NT2/D1 (cell line): ENCODE data around the gene DCAF12L2.
"Not testable (repeated sequence)": the region's sequence is repeated elsewhere in the genome, so short reads cannot be mapped to it uniquely, and the experiment has no call there.

ENCODE experiments used
- DNase-seq: peaks from one replicate; pipeline ENCODE4 v3.0.0-alpha.2; 2011; ENCODE audit warnings: low read depth, low spot score
- H3K27me3 ChIP-seq: 2 replicates; pipeline ENCODE4 v1.6.0; 2011; ENCODE audit warnings: mild to moderate bottlenecking; ENCODE audit not compliant: insufficient read length, insufficient read depth
- H3K36me3 ChIP-seq: 2 replicates; pipeline ENCODE4 v1.6.1; 2011; ENCODE audit warnings: mild to moderate bottlenecking, low read length, mixed read lengths; ENCODE audit not compliant: insufficient read depth, insufficient read length
- H3K4me1 ChIP-seq: 2 replicates; pipeline ENCODE4 v1.5.1; 2011; ENCODE audit not compliant: insufficient read depth, insufficient read length
- H3K4me3 ChIP-seq: 2 replicates; pipeline ENCODE4 v1.5.1; 2011; ENCODE audit warnings: low read depth; ENCODE audit not compliant: insufficient read length
- H3K9ac ChIP-seq: 2 replicates; pipeline ENCODE4 v1.6.0; 2011; ENCODE audit warnings: low read depth; ENCODE audit not compliant: insufficient read length
- H3K9me3 ChIP-seq: 2 replicates; pipeline ENCODE4 v1.5.1; 2011; ENCODE audit warnings: mild to moderate bottlenecking, low read length; ENCODE audit not compliant: insufficient read depth
- SUZ12 ChIP-seq: IDR thresholded peaks from 2 replicates; pipeline ENCODE4 v1.6.1; 2011; ENCODE audit not compliant: insufficient read length, insufficient read depth; ENCODE audit errors: extremely low read depth
- YY1 ChIP-seq: IDR thresholded peaks from 2 replicates; pipeline ENCODE4 v1.6.1; 2011; ENCODE audit not compliant: insufficient read length, insufficient read depth
- ZNF274 ChIP-seq: IDR thresholded peaks from 2 replicates; pipeline ENCODE4 v1.6.1; 2011; ENCODE audit warnings: mild to moderate bottlenecking, low read depth, low read length

The DCAF12L2 gene

GRCh38 chrX:126165721-126166461, at the start of gene DCAF12L2:
DCAF12L2 (minus strand) TSS chrX:126166289; CDS start chrX:126165924, 365 bp downstream.
- Histone ChIP-seq H3K9me3 (no peaks in the 10 kb centered on the region), H3K4me3 (peak within 1 kb of the TSS; percentile 32), H3K9ac (peak within 1 kb of the TSS; percentile 50), H3K4me1 (no peaks in the 10 kb centered on the region), H3K27me3 (no peaks in the 10 kb centered on the region), H3K36me3 (no peaks in the 10 kb centered on the region)
- TF ChIP-seq YY1 (no peak), SUZ12 (no peak), ZNF274 (no peak)
- no peak for DNase-seq

DNA sequence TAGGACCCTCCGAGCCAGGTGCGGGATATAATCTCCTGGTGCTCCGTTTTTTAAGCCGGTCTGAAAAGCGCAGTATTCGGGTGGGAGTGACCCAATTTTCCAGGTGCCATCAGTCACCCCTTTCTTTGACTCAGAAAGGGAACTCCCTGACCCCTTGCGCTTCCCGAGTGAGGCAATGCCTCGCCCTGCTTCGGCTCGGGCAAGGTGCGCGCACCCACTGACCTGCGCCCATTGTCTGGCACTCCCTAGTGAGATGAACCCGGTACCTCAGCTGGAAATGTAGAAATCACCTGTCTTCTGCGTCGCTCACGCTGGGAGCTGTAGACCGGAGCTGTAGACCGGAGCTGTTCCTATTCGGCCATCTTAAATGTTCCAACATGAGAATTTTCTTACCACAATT, 24.8 kb upstream of the DCAF12L2 start:
- not testable (repeated sequence) for H3K27me3 ChIP-seq, H3K9me3 ChIP-seq, H3K36me3 ChIP-seq, DNase-seq, H3K4me3 ChIP-seq, H3K9ac ChIP-seq, H3K4me1 ChIP-seq

DNA sequence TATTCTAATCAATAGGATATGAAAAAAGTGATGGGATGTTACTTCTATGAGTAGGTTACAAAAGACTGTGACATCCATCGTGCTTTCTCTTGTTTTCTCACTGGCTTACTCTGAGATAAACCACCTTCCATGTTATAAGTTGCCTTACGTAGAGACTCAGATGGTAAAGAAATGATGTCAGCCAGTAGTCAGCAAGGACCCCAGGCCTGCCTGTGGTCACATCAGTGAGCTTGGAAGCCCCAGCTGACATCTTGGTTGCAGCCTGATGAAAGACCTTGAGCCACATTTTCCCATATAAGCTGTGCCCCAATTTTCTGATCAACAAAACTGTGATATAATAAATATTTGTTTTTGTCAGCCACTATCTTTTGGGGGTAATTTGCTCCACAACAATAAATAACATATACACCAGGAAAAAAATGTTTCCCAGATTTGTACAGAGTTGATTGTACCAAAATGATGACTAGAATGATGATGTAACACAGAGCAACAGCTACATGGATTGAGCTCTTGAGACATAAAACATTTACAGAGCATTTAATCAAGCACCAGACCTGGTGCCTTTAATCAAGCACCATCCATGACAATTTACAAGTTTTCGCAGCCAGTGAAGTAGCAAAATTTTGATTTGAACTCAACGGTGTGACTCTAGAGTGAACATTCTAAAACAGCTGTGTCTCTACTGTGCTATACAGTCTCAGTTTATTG, 11.2 kb upstream of the DCAF12L2 start:
- TF ChIP-seq ZNF274: no peak
- no peak for TF ChIP-seq YY1
- no peak for TF ChIP-seq SUZ12
- Histone ChIP-seq H3K9me3 (no peaks in the 10 kb centered on the region), H3K4me1 (no peaks in the 10 kb centered on the region), H3K4me3 (no peak overlapping the region), H3K27me3 (no peaks in the 10 kb centered on the region), H3K9ac (no peak overlapping the region), H3K36me3 (no peaks in the 10 kb centered on the region)
- no peak for DNase-seq

- no peaks in the 10 kb centered on the region for H3K27me3 ChIP-seq
- TF ChIP-seq YY1: no peak
- no peak overlapping the region for H3K9ac ChIP-seq
- H3K4me3 ChIP-seq: no peak overlapping the region
- no peak for DNase-seq
- H3K9me3 ChIP-seq: no peaks in the 10 kb centered on the region
- no peaks in the 10 kb centered on the region for H3K36me3 ChIP-seq
- no peaks in the 10 kb centered on the region for H3K4me1 ChIP-seq
Measured at GRCh38 chrX:126170720-126171119, 4.6 kb upstream of the DCAF12L2 start.

DNA sequence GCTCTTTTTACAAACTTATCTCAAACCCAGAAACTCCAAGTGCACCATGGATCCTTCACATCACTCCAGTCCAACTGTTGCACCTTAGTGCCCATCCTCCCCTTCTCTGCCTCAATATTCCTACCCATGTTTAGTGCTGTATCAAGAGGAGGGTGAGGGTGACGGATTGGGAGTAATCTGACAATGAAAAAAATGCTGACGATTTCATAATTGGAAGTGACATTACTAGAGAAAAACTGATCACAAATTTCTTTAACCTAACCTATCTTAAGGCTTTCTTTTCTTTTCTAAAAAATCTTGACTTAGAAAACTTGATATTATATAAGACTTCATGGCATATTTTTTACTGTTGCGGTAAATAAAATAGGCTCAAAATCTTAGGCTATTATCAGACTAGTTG, 1.5 kb upstream of the DCAF12L2 start:
- Histone ChIP-seq H3K4me1 (no peaks in the 10 kb centered on the region), H3K27me3 (no peaks in the 10 kb centered on the region), H3K4me3 (no peak overlapping the region)

DNA sequence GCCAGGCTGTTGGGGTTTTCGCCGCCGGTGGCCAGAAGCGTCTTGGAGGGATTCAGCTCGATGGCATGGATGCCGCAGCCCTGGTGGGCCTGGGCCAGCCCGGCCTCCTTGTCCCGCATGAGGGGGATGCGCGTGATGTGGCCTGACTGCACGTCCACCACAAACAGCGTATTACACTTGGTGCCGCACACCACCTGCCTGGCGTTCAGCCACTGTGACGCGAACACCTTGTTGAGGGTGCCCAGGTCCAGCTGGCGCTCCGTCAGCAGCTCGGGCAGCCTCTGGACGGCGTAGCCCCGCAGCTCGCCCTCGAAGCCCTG, 728 bp downstream of the DCAF12L2 start:
- H3K36me3 ChIP-seq: no peaks in the 10 kb centered on the region
- TF ChIP-seq ZNF274 (no peak), SUZ12 (no peak), YY1 (no peak)
- no peaks in the 10 kb centered on the region for H3K27me3 ChIP-seq
- peak overlapping the region; percentile 32 for H3K4me3 ChIP-seq
- no peak for DNase-seq
- no peaks in the 10 kb centered on the region for H3K9me3 ChIP-seq
- peak overlapping the region; percentile 50 for H3K9ac ChIP-seq
- H3K4me1 ChIP-seq: no peaks in the 10 kb centered on the region

More for the DNA sequence above, 1.5 kb upstream of the DCAF12L2 start:
- no peak overlapping the region for H3K9ac ChIP-seq
- no peak for DNase-seq
- no peaks in the 10 kb centered on the region for H3K36me3 ChIP-seq
- no peak for TF ChIP-seq SUZ12
- H3K9me3 ChIP-seq: no peaks in the 10 kb centered on the region

GRCh38 chrX:126164689-126165400, 1.2 kb downstream of the DCAF12L2 start:
- no peak for TF ChIP-seq SUZ12
- TF ChIP-seq YY1: no peak
- TF ChIP-seq ZNF274: no peak
- Histone ChIP-seq H3K4me3 (no peak overlapping the region), H3K27me3 (no peaks in the 10 kb centered on the region), H3K36me3 (no peaks in the 10 kb centered on the region), H3K4me1 (no peaks in the 10 kb centered on the region), H3K9me3 (no peaks in the 10 kb centered on the region), H3K9ac (no peak overlapping the region)
- no peak for DNase-seq
